ENCODE data around the gene WNT9A. TPM values are rescaled to one million over a fixed set of nuclear protein-coding genes. Genes with fewer than 3 reads are reported as not detected.
A peak's percentile ranks its signal among the peaks of the same experiment; 100 is the strongest.

WNT9A gene
- total and polyA plus RNA-seq, 4 experiments from 2014 or later, result 0.08 to 0.15 (median 0.08) TPM; not detected in 1

- Mint-ChIP-seq H3K4me1 (peaks cover 15 to 22% (median 19%) of the 10 kb centered on the region in 4 donors), H3K4me3 (no peak overlapping the region), H3K9me3 (peaks cover 0 to 1% (median 0%) of the 10 kb centered on the region in 8 donors), H3K27me3 (no peaks in the 10 kb centered on the region), H3K27ac (peak overlapping the region in 4 of 7 donors; percentile 4 to 61 (median 37)), H3K36me3 (no peaks in the 10 kb centered on the region)
- ChIA-PET POLR2A (ENCODE audit: partially characterized antibody) (interaction anchor here (0.8 kb wide), 1 partner anchor 65 kb away, joined by 3 read pairs; no protein-coding TSS in a partner anchor), CTCF (ENCODE audit: partially characterized antibody) (interaction anchor here (1.3 to 1.4 kb wide), 2 partner anchors 19 to 168 kb away, joined by 3 to 4 read pairs; no protein-coding TSS in a partner anchor)
- Histone ChIP-seq H3K4me3 (ENCODE audit: low read length in 2 of 2) (no peak overlapping the region), H3K9me3 (ENCODE audit: control insufficient read depth in 1 of 2, low read length in 2 of 2) (no peaks in the 10 kb centered on the region), H3K27me3 (ENCODE audit: insufficient read depth, low read length) (no peaks in the 10 kb centered on the region), H3K4me1 (ENCODE audit: insufficient read depth, low read length) (no peaks in the 10 kb centered on the region), H3K36me3 (ENCODE audit: insufficient read depth, low read length) (no peaks in the 10 kb centered on the region), H3K27ac (ENCODE audit: low read depth, low read length) (no peak overlapping the region)
- peak in 1 of 5 donors; percentile 75 for DNase-seq
- intact Hi-C loops (cut with micrococcal nuclease), result no loop called here
Measured at GRCh38 chr1:227934476-227935313, 13.0 kb downstream of the WNT9A start.

- H3K4me1 ChIP-seq (ENCODE audit: insufficient read depth, low read length), result no peaks in the 10 kb centered on the region
Measured at GRCh38 chr1:227929751-227930472, 17.8 kb downstream of the WNT9A start.

GRCh38 chr1:227928811-227929375 lies 18.8 kb downstream of the WNT9A start:
- ChIA-PET POLR2A (ENCODE audit: partially characterized antibody) (no interaction called here), CTCF (ENCODE audit: partially characterized antibody) (interaction anchor here (0.5 kb wide), 1 partner anchor 95 kb away, joined by 3 read pairs; no protein-coding TSS in a partner anchor)
- no peaks in the 10 kb centered on the region for H3K9me3 Mint-ChIP-seq
- H3K27ac ChIP-seq (ENCODE audit: low read depth, low read length), result no peak overlapping the region
- H3K4me3 ChIP-seq (ENCODE audit: low read length in 2 of 2), result no peak overlapping the region
- H3K4me1 ChIP-seq (ENCODE audit: insufficient read depth, low read length), result no peaks in the 10 kb centered on the region
- intact Hi-C loops (cut with micrococcal nuclease), result no loop called here
- H3K4me1 Mint-ChIP-seq, result peaks cover 11 to 16% (median 12%) of the 10 kb centered on the region in 4 donors
- H3K27me3 Mint-ChIP-seq, result no peaks in the 10 kb centered on the region
- H3K4me3 Mint-ChIP-seq, result no peak overlapping the region
- H3K27me3 ChIP-seq (ENCODE audit: insufficient read depth, low read length), result no peaks in the 10 kb centered on the region
- H3K36me3 ChIP-seq (ENCODE audit: insufficient read depth, low read length), result no peaks in the 10 kb centered on the region
- no peaks in the 10 kb centered on the region for H3K9me3 ChIP-seq (ENCODE audit: control insufficient read depth in 1 of 2, low read length in 2 of 2)
- H3K36me3 Mint-ChIP-seq, result no peaks in the 10 kb centered on the region
- DNase-seq, result peak in 1 of 5 donors; percentile 10
- peak overlapping the region in 3 of 7 donors; percentile 42 to 65 (median 42) for H3K27ac Mint-ChIP-seq

More at GRCh38 chr1:227929751-227930472, 17.8 kb downstream of the WNT9A start:
- ChIA-PET POLR2A (ENCODE audit: partially characterized antibody) (no interaction called here), CTCF (ENCODE audit: partially characterized antibody) (no interaction called here)
- no peak overlapping the region for H3K4me3 ChIP-seq (ENCODE audit: low read length in 2 of 2)
- Mint-ChIP-seq H3K4me3 (no peak overlapping the region), H3K27ac (no peak overlapping the region), H3K36me3 (no peaks in the 10 kb centered on the region), H3K9me3 (no peaks in the 10 kb centered on the region), H3K4me1 (peaks cover 15 to 20% (median 15%) of the 10 kb centered on the region in 4 donors), H3K27me3 (no peaks in the 10 kb centered on the region)
- DNase-seq, result no peak
- intact Hi-C loops (cut with micrococcal nuclease), result no loop called here
- H3K27me3 ChIP-seq (ENCODE audit: insufficient read depth, low read length), result no peaks in the 10 kb centered on the region
- H3K9me3 ChIP-seq (ENCODE audit: control insufficient read depth in 1 of 2, low read length in 2 of 2), result no peaks in the 10 kb centered on the region
- H3K27ac ChIP-seq (ENCODE audit: low read depth, low read length), result no peak overlapping the region
- no peaks in the 10 kb centered on the region for H3K36me3 ChIP-seq (ENCODE audit: insufficient read depth, low read length)

GRCh38 chr1:227927971-227928741 lies 19.6 kb downstream of the WNT9A start:
- no peak overlapping the region for H3K27ac ChIP-seq (ENCODE audit: low read depth, low read length)
- peak in 1 of 5 donors; percentile 24 for DNase-seq
- no peaks in the 10 kb centered on the region for H3K9me3 ChIP-seq (ENCODE audit: control insufficient read depth in 1 of 2, low read length in 2 of 2)
- Mint-ChIP-seq H3K27ac (peak overlapping the region in 2 of 7 donors; percentile 8 to 42), H3K36me3 (no peaks in the 10 kb centered on the region), H3K9me3 (no peaks in the 10 kb centered on the region), H3K27me3 (no peaks in the 10 kb centered on the region), H3K4me1 (peaks cover 11 to 16% (median 12%) of the 10 kb centered on the region in 4 donors), H3K4me3 (no peak overlapping the region)
- H3K36me3 ChIP-seq (ENCODE audit: insufficient read depth, low read length), result no peaks in the 10 kb centered on the region
- no peak overlapping the region for H3K4me3 ChIP-seq (ENCODE audit: low read length in 2 of 2)
- CTCF ChIA-PET (ENCODE audit: partially characterized antibody), result interaction anchor here (0.5 kb wide), 1 partner anchor 95 kb away, joined by 3 read pairs; no protein-coding TSS in a partner anchor
- H3K27me3 ChIP-seq (ENCODE audit: insufficient read depth, low read length), result no peaks in the 10 kb centered on the region
- POLR2A ChIA-PET (ENCODE audit: partially characterized antibody), result no interaction called here
- intact Hi-C loops (cut with micrococcal nuclease), result no loop called here
- no peaks in the 10 kb centered on the region for H3K4me1 ChIP-seq (ENCODE audit: insufficient read depth, low read length)

DNA sequence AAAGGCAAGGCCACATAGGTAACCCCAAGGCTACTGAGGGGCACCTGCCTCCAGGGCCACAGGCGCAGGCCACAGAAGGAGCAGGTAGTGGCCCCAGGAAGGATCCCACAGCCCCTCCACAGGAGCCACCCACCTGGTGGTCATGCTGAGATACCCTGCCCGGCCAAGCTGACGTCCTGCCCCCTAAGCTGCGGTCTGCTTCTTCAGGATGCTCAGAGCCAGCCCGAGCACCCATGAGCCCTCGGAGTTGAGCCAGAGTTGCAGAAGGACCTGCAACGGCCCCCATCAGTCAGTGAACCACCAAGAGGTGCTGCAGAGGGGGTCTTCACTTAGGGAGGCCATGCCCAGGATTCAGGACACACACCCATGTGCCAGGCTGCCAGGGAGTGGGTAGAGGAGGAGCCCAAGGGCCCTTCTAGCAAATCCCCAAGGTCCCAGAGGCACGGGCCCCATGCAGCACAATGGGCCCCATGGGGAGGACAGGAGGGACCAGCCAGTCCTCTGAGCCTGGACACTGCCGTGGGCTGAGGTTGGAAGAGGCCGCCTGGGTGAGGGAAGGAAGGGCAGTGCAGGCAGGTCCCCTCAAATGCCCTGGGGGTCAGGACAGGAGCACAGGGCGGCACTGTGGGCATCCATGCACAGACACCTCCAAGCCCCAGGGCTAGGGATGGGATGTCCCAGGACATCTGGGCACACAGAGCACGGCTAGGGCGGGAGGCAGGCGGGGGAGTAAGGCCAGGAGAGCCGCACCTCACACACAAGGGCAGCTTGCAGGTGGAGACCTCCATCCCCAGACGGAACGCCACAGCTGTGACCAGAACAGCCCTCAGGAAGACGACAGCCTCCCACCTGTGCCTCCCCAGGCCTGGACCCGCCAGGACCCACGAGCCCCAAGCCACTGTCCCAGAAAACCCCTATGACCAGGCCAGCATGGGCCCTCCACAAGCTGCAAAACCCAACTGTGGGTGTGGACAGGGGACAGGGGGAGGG lies 20.5 kb downstream of the WNT9A start:
- H3K4me3 ChIP-seq (ENCODE audit: low read length in 2 of 2), result no peak overlapping the region
- intact Hi-C loops (cut with micrococcal nuclease), result no loop called here
- ChIA-PET POLR2A (ENCODE audit: partially characterized antibody) (no interaction called here), CTCF (ENCODE audit: partially characterized antibody) (no interaction called here)
- Mint-ChIP-seq H3K27me3 (no peaks in the 10 kb centered on the region), H3K4me3 (no peak overlapping the region), H3K27ac (no peak overlapping the region), H3K36me3 (no peaks in the 10 kb centered on the region), H3K9me3 (no peaks in the 10 kb centered on the region), H3K4me1 (peaks cover 6 to 11% (median 8%) of the 10 kb centered on the region in 4 donors)
- DNase-seq, result peak in 1 of 5 donors; percentile 27
- no peak overlapping the region for H3K27ac ChIP-seq (ENCODE audit: low read depth, low read length)
- no peaks in the 10 kb centered on the region for H3K36me3 ChIP-seq (ENCODE audit: insufficient read depth, low read length)
- no peaks in the 10 kb centered on the region for H3K27me3 ChIP-seq (ENCODE audit: insufficient read depth, low read length)
- H3K9me3 ChIP-seq (ENCODE audit: control insufficient read depth in 1 of 2, low read length in 2 of 2), result no peaks in the 10 kb centered on the region
- no peaks in the 10 kb centered on the region for H3K4me1 ChIP-seq (ENCODE audit: insufficient read depth, low read length)

DNA sequence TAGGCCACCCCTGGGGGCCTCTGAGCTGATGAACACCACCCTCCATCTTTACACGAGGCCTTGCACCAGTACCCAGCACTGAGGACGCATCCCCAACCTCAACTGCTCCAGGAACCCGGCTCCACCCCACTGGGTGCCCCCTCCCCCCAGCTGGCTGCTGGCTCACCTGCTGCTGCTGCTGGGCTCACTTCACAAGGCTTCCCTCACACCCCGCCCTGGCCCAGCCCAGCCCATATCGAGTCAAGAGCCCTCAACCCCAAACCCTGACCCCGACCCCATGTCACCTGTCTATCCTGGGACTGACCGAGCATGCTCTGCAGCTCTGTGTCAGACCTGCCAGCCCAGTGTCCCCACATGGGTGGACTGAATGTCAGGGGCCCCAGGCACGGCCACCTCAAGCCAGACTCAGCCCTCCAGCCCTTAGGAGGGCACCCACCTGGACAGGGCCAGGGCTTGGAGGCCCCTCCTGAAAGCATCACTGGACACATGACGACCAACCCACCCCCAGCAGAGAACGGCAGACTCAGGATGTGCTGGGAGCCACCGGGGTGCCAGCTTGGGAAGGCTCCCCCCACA lies 21.4 kb downstream of the WNT9A start:
- ChIA-PET CTCF (ENCODE audit: partially characterized antibody) (interaction anchor here (1.3 kb wide), 1 partner anchor 77 kb away, joined by 3 read pairs; no protein-coding TSS in a partner anchor), POLR2A (ENCODE audit: partially characterized antibody) (no interaction called here)
- DNase-seq, result no peak
- intact Hi-C loops (cut with micrococcal nuclease), result no loop called here
- no peak overlapping the region for H3K4me3 Mint-ChIP-seq
- no peaks in the 10 kb centered on the region for H3K36me3 Mint-ChIP-seq
- H3K27me3 Mint-ChIP-seq, result no peaks in the 10 kb centered on the region
- H3K9me3 Mint-ChIP-seq, result no peaks in the 10 kb centered on the region
- no peak overlapping the region for H3K4me3 ChIP-seq (ENCODE audit: low read length in 2 of 2)
- H3K9me3 ChIP-seq (ENCODE audit: control insufficient read depth in 1 of 2, low read length in 2 of 2), result no peaks in the 10 kb centered on the region
- no peak overlapping the region for H3K27ac ChIP-seq (ENCODE audit: low read depth, low read length)
- no peaks in the 10 kb centered on the region for H3K36me3 ChIP-seq (ENCODE audit: insufficient read depth, low read length)
- peaks cover 0 to 5% (median 4%) of the 10 kb centered on the region in 4 donors for H3K4me1 Mint-ChIP-seq
- H3K27ac Mint-ChIP-seq, result no peak overlapping the region
- H3K4me1 ChIP-seq (ENCODE audit: insufficient read depth, low read length), result no peaks in the 10 kb centered on the region
- no peaks in the 10 kb centered on the region for H3K27me3 ChIP-seq (ENCODE audit: insufficient read depth, low read length)
